Measurements from ENCODE around the gene LAPTM4A.

GRCh38 chr2:20080839-20081415 lies 29.5 kb upstream of the LAPTM4A start:
- TF ChIP-seq, protein P1, sequence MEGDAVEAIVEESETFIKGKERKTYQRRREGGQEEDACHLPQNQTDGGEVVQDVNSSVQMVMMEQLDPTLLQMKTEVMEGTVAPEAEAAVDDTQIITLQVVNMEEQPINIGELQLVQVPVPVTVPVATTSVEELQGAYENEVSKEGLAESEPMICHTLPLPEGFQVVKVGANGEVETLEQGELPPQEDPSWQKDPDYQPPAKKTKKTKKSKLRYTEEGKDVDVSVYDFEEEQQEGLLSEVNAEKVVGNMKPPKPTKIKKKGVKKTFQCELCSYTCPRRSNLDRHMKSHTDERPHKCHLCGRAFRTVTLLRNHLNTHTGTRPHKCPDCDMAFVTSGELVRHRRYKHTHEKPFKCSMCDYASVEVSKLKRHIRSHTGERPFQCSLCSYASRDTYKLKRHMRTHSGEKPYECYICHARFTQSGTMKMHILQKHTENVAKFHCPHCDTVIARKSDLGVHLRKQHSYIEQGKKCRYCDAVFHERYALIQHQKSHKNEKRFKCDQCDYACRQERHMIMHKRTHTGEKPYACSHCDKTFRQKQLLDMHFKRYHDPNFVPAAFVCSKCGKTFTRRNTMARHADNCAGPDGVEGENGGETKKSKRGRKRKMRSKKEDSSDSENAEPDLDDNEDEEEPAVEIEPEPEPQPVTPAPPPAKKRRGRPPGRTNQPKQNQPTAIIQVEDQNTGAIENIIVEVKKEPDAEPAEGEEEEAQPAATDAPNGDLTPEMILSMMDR (conservative IDR thresholded peaks at IDR 0.05), result no peak
- TF ChIP-seq EZH2 (IDR thresholded peaks at IDR 0.05; ENCODE audit: low read depth), result no peak

Data from PC-9 (cell line).